ENCODE results near the gene BTBD7. TPM values are rescaled to one million over a fixed set of nuclear protein-coding genes. Genes with fewer than 3 reads are reported as not detected.

Gene BTBD7
- total RNA-seq, 2 donors from 2014 or later: 21.9 to 30.5 TPM

GRCh38 chr14:93266127-93266526 is 66.7 kb downstream of the BTBD7 start:
- H3K36me3 ChIP-seq: no peaks in the 10 kb centered on the region
- no peaks in the 10 kb centered on the region for H3K9me3 ChIP-seq
- no peak overlapping the region for H3K27ac ChIP-seq
- H3K27me3 ChIP-seq (replicated peaks; ENCODE audit: insufficient read depth): no peaks in the 10 kb centered on the region
- H3K4me1 ChIP-seq (ENCODE audit: control insufficient read depth in 1 of 2, low read depth in 2 of 2): no peaks in the 10 kb centered on the region
- ATAC-seq (ENCODE audit: insufficient number of reproducible peaks, low FRiP score, low read depth) (no peak), DNase-seq (ENCODE audit: low spot score) (no peak)
- H3K4me3 ChIP-seq: no peak overlapping the region
- TF ChIP-seq CTCF (IDR thresholded peaks at IDR 0.05): no peak

- no peak overlapping the region for H3K4me3 ChIP-seq
- ATAC-seq (ENCODE audit: insufficient number of reproducible peaks, low FRiP score, low read depth) (no peak), DNase-seq (ENCODE audit: low spot score) (no peak)
- H3K27me3 ChIP-seq (replicated peaks; ENCODE audit: insufficient read depth): no peaks in the 10 kb centered on the region
- H3K4me1 ChIP-seq (ENCODE audit: control insufficient read depth in 1 of 2, low read depth in 2 of 2): no peaks in the 10 kb centered on the region
- H3K27ac ChIP-seq: no peak overlapping the region
- no peaks in the 10 kb centered on the region for H3K9me3 ChIP-seq
- no peaks in the 10 kb centered on the region for H3K36me3 ChIP-seq
- no peak for TF ChIP-seq CTCF (IDR thresholded peaks at IDR 0.05)
These were observed 69.4 kb downstream of the BTBD7 start for GRCh38 chr14:93263416-93263815.

- Histone ChIP-seq H3K27ac (no peak overlapping the region), H3K27me3 (replicated peaks; ENCODE audit: insufficient read depth) (no peaks in the 10 kb centered on the region), H3K9me3 (no peaks in the 10 kb centered on the region), H3K4me3 (no peak overlapping the region), H3K36me3 (no peaks in the 10 kb centered on the region), H3K4me1 (ENCODE audit: control insufficient read depth in 1 of 2, low read depth in 2 of 2) (no peaks in the 10 kb centered on the region)
- no peak for TF ChIP-seq CTCF (IDR thresholded peaks at IDR 0.05)
- no peak for DNase-seq (ENCODE audit: low spot score)
- no peak for ATAC-seq (ENCODE audit: insufficient number of reproducible peaks, low FRiP score, low read depth)
These were observed 70.4 kb downstream of the BTBD7 start for GRCh38 chr14:93262446-93262845.

GRCh38 chr14:93249128-93249831 is 83.6 kb downstream of the BTBD7 start:
- no peak overlapping the region for H3K27ac ChIP-seq
- no peak overlapping the region for H3K4me3 ChIP-seq
- H3K27me3 ChIP-seq (replicated peaks; ENCODE audit: insufficient read depth): no peaks in the 10 kb centered on the region
- DNase-seq (ENCODE audit: low spot score): no peak
- no peak for ATAC-seq (ENCODE audit: insufficient number of reproducible peaks, low FRiP score, low read depth)
- peaks cover 40% of the 10 kb centered on the region for H3K36me3 ChIP-seq
- no peaks in the 10 kb centered on the region for H3K9me3 ChIP-seq
- H3K4me1 ChIP-seq (ENCODE audit: control insufficient read depth in 1 of 2, low read depth in 2 of 2): no peaks in the 10 kb centered on the region
- no peak for TF ChIP-seq CTCF (IDR thresholded peaks at IDR 0.05)

- H3K9me3 ChIP-seq: no peaks in the 10 kb centered on the region
- H3K27ac ChIP-seq: no peak overlapping the region
- no peaks in the 10 kb centered on the region for H3K4me1 ChIP-seq (ENCODE audit: control insufficient read depth in 1 of 2, low read depth in 2 of 2)
- H3K27me3 ChIP-seq (replicated peaks; ENCODE audit: insufficient read depth): no peaks in the 10 kb centered on the region
- ATAC-seq (ENCODE audit: insufficient number of reproducible peaks, low FRiP score, low read depth) (no peak), DNase-seq (ENCODE audit: low spot score) (no peak)
- H3K4me3 ChIP-seq: no peak overlapping the region
- H3K36me3 ChIP-seq: peaks cover 58% of the 10 kb centered on the region
- TF ChIP-seq CTCF (IDR thresholded peaks at IDR 0.05): no peak
These were observed 86.3 kb downstream of the BTBD7 start for GRCh38 chr14:93246534-93246933.

Measured in thoracic aorta (tissue), 2 donors.